ENCODE measurements around the gene CAGE1. TPM values are rescaled to one million over a fixed set of nuclear protein-coding genes. Genes with fewer than 3 reads are reported as not detected.

CAGE1 gene
- total and polyA plus RNA-seq, 2 experiments from 2014 or later = 0.17 TPM; not detected in 1

GRCh38 chr6:7414811-7415210, 25.3 kb upstream of the CAGE1 start:
- Histone ChIP-seq H3K79me2 (no peaks in the 10 kb centered on the region), H3K4me2 (peak overlapping the region; percentile 16), H3K36me3 (replicated peaks; ENCODE audit: insufficient read depth, low read depth) (no peaks in the 10 kb centered on the region), H3K4me1 (ENCODE audit: insufficient read depth) (peaks cover 34% of the 10 kb centered on the region), H3K27me3 (no peaks in the 10 kb centered on the region), H3K27ac (peak overlapping the region; percentile 71), H2AFZ (no peak overlapping the region), H3K9me2 (replicated peaks; ENCODE audit: insufficient read depth) (no peaks in the 10 kb centered on the region), H3K9me3 (ENCODE audit: low read depth) (no peaks in the 10 kb centered on the region), H4K20me1 (ENCODE audit: insufficient read depth, poor library complexity, severe bottlenecking) (no peaks in the 10 kb centered on the region), H3K4me3 (no peak overlapping the region)
- no peak for TF ChIP-seq EZH2 (IDR thresholded peaks at IDR 0.05; ENCODE audit: borderline replicate concordance)
- TF ChIP-seq EZH2phosphoT487 (IDR thresholded peaks at IDR 0.05; ENCODE audit: low read depth, severe bottlenecking, unreplicated experiment) = no peak
- TF ChIP-seq CTCF (IDR thresholded peaks at IDR 0.05; ENCODE audit: poor library complexity) = no peak
- WGBS (ENCODE audit: low lambda C conversion rate, missing lambda C conversion rate) = 41% methylated on average over 7 of the region's 7 CpGs
- peak; percentile 68 for DNase-seq (ENCODE audit: low spot score)

- H3K27ac ChIP-seq = peak overlapping the region; percentile 71
- H3K36me3 ChIP-seq (replicated peaks; ENCODE audit: insufficient read depth, low read depth) = no peaks in the 10 kb centered on the region
Measured at GRCh38 chr6:7413151-7413823, 23.7 kb upstream of the CAGE1 start.

GRCh38 chr6:7411328-7411727, 21.8 kb upstream of the CAGE1 start:
- no peaks in the 10 kb centered on the region for H3K36me3 ChIP-seq (replicated peaks; ENCODE audit: insufficient read depth, low read depth)
- no peaks in the 10 kb centered on the region for H3K79me2 ChIP-seq
- H3K4me2 ChIP-seq = no peak overlapping the region
- 89% methylated on average over 2 of the region's 2 CpGs for WGBS (ENCODE audit: low lambda C conversion rate, missing lambda C conversion rate)
- peaks cover 14% of the 10 kb centered on the region for H3K4me1 ChIP-seq (ENCODE audit: insufficient read depth)
- no peaks in the 10 kb centered on the region for H3K27me3 ChIP-seq
- H4K20me1 ChIP-seq (ENCODE audit: insufficient read depth, poor library complexity, severe bottlenecking) = no peaks in the 10 kb centered on the region
- no peaks in the 10 kb centered on the region for H3K9me2 ChIP-seq (replicated peaks; ENCODE audit: insufficient read depth)
- no peak overlapping the region for H3K4me3 ChIP-seq
- no peak for DNase-seq (ENCODE audit: low spot score)
- no peak overlapping the region for H3K27ac ChIP-seq
- H2AFZ ChIP-seq = no peak overlapping the region
- H3K9me3 ChIP-seq (ENCODE audit: low read depth) = no peaks in the 10 kb centered on the region
- TF ChIP-seq EZH2phosphoT487 (IDR thresholded peaks at IDR 0.05; ENCODE audit: low read depth, severe bottlenecking, unreplicated experiment) (no peak), EZH2 (IDR thresholded peaks at IDR 0.05; ENCODE audit: borderline replicate concordance) (no peak), CTCF (IDR thresholded peaks at IDR 0.05; ENCODE audit: poor library complexity) (no peak)

More at GRCh38 chr6:7413151-7413823, 23.7 kb upstream of the CAGE1 start:
- peak; percentile 34 for DNase-seq (ENCODE audit: low spot score)
- peak overlapping the region; percentile 16 for H3K4me2 ChIP-seq
- H3K9me2 ChIP-seq (replicated peaks; ENCODE audit: insufficient read depth) = no peaks in the 10 kb centered on the region
- H3K4me1 ChIP-seq (ENCODE audit: insufficient read depth) = peaks cover 19% of the 10 kb centered on the region
- no peaks in the 10 kb centered on the region for H3K9me3 ChIP-seq (ENCODE audit: low read depth)
- H3K4me3 ChIP-seq = no peak overlapping the region
- 47% methylated on average over 2 of the region's 2 CpGs for WGBS (ENCODE audit: low lambda C conversion rate, missing lambda C conversion rate)
- no peaks in the 10 kb centered on the region for H3K27me3 ChIP-seq
- no peak overlapping the region for H2AFZ ChIP-seq
- TF ChIP-seq EZH2phosphoT487 (IDR thresholded peaks at IDR 0.05; ENCODE audit: low read depth, severe bottlenecking, unreplicated experiment) (no peak), EZH2 (IDR thresholded peaks at IDR 0.05; ENCODE audit: borderline replicate concordance) (no peak), CTCF (IDR thresholded peaks at IDR 0.05; ENCODE audit: poor library complexity) (no peak)
- H3K79me2 ChIP-seq = no peaks in the 10 kb centered on the region
- no peaks in the 10 kb centered on the region for H4K20me1 ChIP-seq (ENCODE audit: insufficient read depth, poor library complexity, severe bottlenecking)

Data from hepatocyte (in vitro differentiated cells).